Ishikawa (cell line): ENCODE results near the gene ZMYND15.

Experiments
- CEBPB ChIP-seq: IDR thresholded peaks from 2 replicates; pipeline ENCODE4 v1.6.1; 2012
- CREB1 ChIP-seq: IDR thresholded peaks from 2 replicates; pipeline ENCODE4 v1.6.1; 2012; ENCODE audit warnings: low read depth
- EGR1 ChIP-seq: IDR thresholded peaks from 2 replicates; pipeline ENCODE4 v1.6.1; 2012
- EP300 ChIP-seq: IDR thresholded peaks from 2 replicates; pipeline ENCODE4 v1.6.1; 2012; ENCODE audit warnings: borderline replicate concordance
- NFIC ChIP-seq: IDR thresholded peaks from 2 replicates; pipeline ENCODE4 v1.6.1; 2012
- RAD21 ChIP-seq: IDR thresholded peaks from 2 replicates; pipeline ENCODE4 v1.6.1; 2012; ENCODE audit warnings: low read depth
- TAF1 ChIP-seq: IDR thresholded peaks from 2 replicates; pipeline ENCODE4 v1.6.1; 2012; ENCODE audit warnings: low read depth, mild to moderate bottlenecking
- TCF12 ChIP-seq: IDR thresholded peaks from 2 replicates; pipeline ENCODE4 v1.6.1; 2012; ENCODE audit warnings: low read depth
- TEAD4 ChIP-seq: IDR thresholded peaks from 2 replicates; pipeline ENCODE4 v1.6.1; 2012
- ZBTB7A ChIP-seq: IDR thresholded peaks from 2 replicates; pipeline ENCODE4 v1.6.1; 2012; ENCODE audit warnings: low read depth
- TF ChIP-seq, protein P1 (sequence below): IDR thresholded peaks from 2 replicates; pipeline ENCODE4 v1.6.1; 2012; ENCODE audit warnings: low read depth, mild to moderate bottlenecking
- TF ChIP-seq, protein P2 (sequence below): IDR thresholded peaks from 2 replicates; pipeline ENCODE4 v1.6.1; 2012
- TF ChIP-seq, protein P3 (sequence below): IDR thresholded peaks from 2 replicates; pipeline ENCODE4 v1.6.1; 2012

DNA sequence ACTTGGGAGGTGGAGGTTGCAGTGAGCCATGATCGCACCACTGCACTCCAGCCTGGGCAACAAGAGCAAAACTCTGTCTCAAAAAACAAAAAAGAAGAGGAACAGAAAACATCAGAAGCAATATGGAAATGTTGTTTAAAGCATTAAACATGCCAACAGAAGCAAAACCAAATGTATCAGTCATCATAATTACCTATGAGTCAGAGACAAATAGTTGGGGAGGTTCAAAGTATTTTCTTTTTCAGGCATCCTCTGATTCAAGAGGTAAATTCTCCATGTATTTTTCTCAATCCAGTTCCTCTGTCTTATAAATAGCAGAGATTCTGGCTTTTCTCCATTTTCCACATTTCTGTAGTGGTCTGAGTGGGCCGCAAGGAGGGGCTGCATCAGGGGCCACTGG, 30.0 kb downstream of the ZMYND15 start:
- TF ChIP-seq, protein P1, sequence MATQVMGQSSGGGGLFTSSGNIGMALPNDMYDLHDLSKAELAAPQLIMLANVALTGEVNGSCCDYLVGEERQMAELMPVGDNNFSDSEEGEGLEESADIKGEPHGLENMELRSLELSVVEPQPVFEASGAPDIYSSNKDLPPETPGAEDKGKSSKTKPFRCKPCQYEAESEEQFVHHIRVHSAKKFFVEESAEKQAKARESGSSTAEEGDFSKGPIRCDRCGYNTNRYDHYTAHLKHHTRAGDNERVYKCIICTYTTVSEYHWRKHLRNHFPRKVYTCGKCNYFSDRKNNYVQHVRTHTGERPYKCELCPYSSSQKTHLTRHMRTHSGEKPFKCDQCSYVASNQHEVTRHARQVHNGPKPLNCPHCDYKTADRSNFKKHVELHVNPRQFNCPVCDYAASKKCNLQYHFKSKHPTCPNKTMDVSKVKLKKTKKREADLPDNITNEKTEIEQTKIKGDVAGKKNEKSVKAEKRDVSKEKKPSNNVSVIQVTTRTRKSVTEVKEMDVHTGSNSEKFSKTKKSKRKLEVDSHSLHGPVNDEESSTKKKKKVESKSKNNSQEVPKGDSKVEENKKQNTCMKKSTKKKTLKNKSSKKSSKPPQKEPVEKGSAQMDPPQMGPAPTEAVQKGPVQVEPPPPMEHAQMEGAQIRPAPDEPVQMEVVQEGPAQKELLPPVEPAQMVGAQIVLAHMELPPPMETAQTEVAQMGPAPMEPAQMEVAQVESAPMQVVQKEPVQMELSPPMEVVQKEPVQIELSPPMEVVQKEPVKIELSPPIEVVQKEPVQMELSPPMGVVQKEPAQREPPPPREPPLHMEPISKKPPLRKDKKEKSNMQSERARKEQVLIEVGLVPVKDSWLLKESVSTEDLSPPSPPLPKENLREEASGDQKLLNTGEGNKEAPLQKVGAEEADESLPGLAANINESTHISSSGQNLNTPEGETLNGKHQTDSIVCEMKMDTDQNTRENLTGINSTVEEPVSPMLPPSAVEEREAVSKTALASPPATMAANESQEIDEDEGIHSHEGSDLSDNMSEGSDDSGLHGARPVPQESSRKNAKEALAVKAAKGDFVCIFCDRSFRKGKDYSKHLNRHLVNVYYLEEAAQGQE = no peak
- TF ChIP-seq, protein P2, sequence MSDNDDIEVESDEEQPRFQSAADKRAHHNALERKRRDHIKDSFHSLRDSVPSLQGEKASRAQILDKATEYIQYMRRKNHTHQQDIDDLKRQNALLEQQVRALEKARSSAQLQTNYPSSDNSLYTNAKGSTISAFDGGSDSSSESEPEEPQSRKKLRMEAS = no peak
- no peak for TF ChIP-seq ZBTB7A
- no peak for TF ChIP-seq TAF1
- no peak for TF ChIP-seq CREB1
- no peak for TF ChIP-seq NFIC
- no peak for TF ChIP-seq EP300
- TF ChIP-seq RAD21 = no peak
- TF ChIP-seq, protein P3, sequence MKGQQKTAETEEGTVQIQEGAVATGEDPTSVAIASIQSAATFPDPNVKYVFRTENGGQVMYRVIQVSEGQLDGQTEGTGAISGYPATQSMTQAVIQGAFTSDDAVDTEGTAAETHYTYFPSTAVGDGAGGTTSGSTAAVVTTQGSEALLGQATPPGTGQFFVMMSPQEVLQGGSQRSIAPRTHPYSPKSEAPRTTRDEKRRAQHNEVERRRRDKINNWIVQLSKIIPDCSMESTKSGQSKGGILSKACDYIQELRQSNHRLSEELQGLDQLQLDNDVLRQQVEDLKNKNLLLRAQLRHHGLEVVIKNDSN = no peak
- TF ChIP-seq TEAD4 = no peak
- TF ChIP-seq EGR1 = no peak
- TF ChIP-seq CEBPB = no peak
- TF ChIP-seq TCF12 = no peak
